Chondrocyte (in vitro differentiated cells): ENCODE data around the gene NFKBIZ. TPM values are rescaled to one million over a fixed set of nuclear protein-coding genes. Genes with fewer than 3 reads are reported as not detected.
"Not testable (repeated sequence)": the region's sequence is repeated elsewhere in the genome, so short reads cannot be mapped to it uniquely, and the experiment has no call there.

Experiments
- DNase-seq: peaks from one replicate; pipeline ENCODE4 v3.0.0; 2021; ENCODE audit warnings: mixed read lengths, low spot score
- H3K27ac Mint-ChIP-seq: one replicate; pipeline ENCODE4 v1.8.0; 2021; ENCODE audit warnings: mild to moderate bottlenecking, moderate library complexity, mixed read lengths; ENCODE audit not compliant: unreplicated experiment
- H3K27me3 Mint-ChIP-seq: 2 replicates; pipeline ENCODE4 v1.8.0; 2021; ENCODE audit warnings: low read depth, mixed read lengths
- H3K36me3 Mint-ChIP-seq: 2 replicates; pipeline ENCODE4 v1.8.0; 2021; ENCODE audit warnings: low read depth, mixed read lengths
- H3K4me1 Mint-ChIP-seq: 2 replicates; pipeline ENCODE4 v1.8.0; 2021; ENCODE audit warnings: low read depth, mild to moderate bottlenecking, mixed read lengths
- H3K4me3 Mint-ChIP-seq: one replicate; pipeline ENCODE4 v1.8.0; 2021; ENCODE audit warnings: mild to moderate bottlenecking, moderate library complexity, mixed read lengths; ENCODE audit not compliant: unreplicated experiment
- H3K9me3 Mint-ChIP-seq: 2 replicates; pipeline ENCODE4 v1.8.0; 2021; ENCODE audit warnings: low read depth, mixed read lengths
- total RNA-seq: library from RNA; stranded (reverse); gene quantifications from 3 replicates; pipeline ENCODE4 v1.2.1, GENCODE V29; 2021
- TF ChIP-seq, protein P1 (sequence below): fragments of 200-600 bp; sonication (generic); IDR thresholded peaks from 2 replicates; pipeline ENCODE4 v1.5.0; 2021; ENCODE audit warnings: antibody characterized with exemption, mild to moderate bottlenecking, moderate library complexity

Gene NFKBIZ
- total RNA-seq, 1 donor from 2014 or later, result 18.9 TPM

DNA sequence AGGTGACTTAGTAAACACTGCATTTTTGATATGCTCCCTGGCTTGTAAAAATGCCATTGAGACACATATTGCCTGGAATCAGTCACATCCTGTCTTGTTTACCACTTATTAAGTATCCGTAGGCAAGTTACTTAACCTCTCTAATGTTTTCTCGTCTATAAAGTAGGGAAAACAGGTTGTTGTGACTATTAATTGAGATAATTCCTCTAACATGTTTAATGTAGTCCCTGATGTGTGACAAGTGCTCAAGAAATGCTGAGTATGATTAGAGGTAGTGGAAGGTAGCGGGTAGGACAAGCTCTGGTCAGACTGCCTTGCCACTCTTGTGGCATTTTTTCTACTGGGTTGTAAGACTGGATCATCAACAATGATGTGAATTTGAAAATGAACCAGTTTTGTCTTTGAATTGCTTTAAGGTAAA is 54.1 kb downstream of the NFKBIZ start:
- no peaks in the 10 kb centered on the region for H3K27me3 Mint-ChIP-seq
- no peaks in the 10 kb centered on the region for H3K36me3 Mint-ChIP-seq
- H3K9me3 Mint-ChIP-seq, result no peaks in the 10 kb centered on the region
- peaks cover 5% of the 10 kb centered on the region for H3K4me1 Mint-ChIP-seq
- TF ChIP-seq, protein P1, sequence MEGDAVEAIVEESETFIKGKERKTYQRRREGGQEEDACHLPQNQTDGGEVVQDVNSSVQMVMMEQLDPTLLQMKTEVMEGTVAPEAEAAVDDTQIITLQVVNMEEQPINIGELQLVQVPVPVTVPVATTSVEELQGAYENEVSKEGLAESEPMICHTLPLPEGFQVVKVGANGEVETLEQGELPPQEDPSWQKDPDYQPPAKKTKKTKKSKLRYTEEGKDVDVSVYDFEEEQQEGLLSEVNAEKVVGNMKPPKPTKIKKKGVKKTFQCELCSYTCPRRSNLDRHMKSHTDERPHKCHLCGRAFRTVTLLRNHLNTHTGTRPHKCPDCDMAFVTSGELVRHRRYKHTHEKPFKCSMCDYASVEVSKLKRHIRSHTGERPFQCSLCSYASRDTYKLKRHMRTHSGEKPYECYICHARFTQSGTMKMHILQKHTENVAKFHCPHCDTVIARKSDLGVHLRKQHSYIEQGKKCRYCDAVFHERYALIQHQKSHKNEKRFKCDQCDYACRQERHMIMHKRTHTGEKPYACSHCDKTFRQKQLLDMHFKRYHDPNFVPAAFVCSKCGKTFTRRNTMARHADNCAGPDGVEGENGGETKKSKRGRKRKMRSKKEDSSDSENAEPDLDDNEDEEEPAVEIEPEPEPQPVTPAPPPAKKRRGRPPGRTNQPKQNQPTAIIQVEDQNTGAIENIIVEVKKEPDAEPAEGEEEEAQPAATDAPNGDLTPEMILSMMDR, result no peak
- DNase-seq, result no peak
- no peak overlapping the region for H3K27ac Mint-ChIP-seq
- H3K4me3 Mint-ChIP-seq, result no peak overlapping the region

DNA sequence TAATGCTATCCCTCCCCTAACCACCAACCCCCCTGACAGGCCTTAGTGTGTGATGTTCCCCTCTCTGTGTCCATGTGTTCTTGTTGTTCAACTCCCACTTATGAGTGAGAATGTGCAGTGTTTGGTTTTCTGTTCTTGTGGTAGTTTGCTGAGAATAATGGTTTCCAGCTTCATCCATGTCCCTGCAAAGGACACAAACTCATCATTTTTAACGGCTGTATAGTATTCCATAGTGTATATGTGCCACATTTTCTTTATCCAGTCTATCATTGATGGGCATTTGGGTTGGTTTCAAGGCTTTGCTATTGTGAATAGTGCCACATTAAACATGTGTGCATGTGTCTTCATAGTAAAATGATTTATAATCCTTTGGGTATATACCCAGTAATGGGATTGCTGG is 56.3 kb downstream of the NFKBIZ start:
- not testable (repeated sequence) for H3K36me3 Mint-ChIP-seq, H3K4me1 Mint-ChIP-seq, H3K27ac Mint-ChIP-seq, H3K9me3 Mint-ChIP-seq, H3K27me3 Mint-ChIP-seq, DNase-seq, H3K4me3 Mint-ChIP-seq

Other genes starting within 250 kb of the NFKBIZ start
- gene ZBTB11, start 172.4 kb upstream of the NFKBIZ start, total RNA-seq, result 13.3 to 17.7 TPM (median 14.7 TPM) in 3 replicates
- gene RPL24, start 162.8 kb upstream of the NFKBIZ start, total RNA-seq, result 649 to 687 TPM (median 652 TPM) in 3 replicates
- 8.5 to 13.7 TPM (median 11.8 TPM) in 3 replicates for gene CEP97, start 124.9 kb upstream of the NFKBIZ start, total RNA-seq
- gene NXPE3, start 70.3 kb upstream of the NFKBIZ start, total RNA-seq, result 20.3 to 27.1 TPM (median 20.4 TPM) in 3 replicates